Measurements from ENCODE around the gene PSMA3.
A peak's percentile ranks its signal among the peaks of the same experiment; 100 is the strongest.

The PSMA3 gene

DNA sequence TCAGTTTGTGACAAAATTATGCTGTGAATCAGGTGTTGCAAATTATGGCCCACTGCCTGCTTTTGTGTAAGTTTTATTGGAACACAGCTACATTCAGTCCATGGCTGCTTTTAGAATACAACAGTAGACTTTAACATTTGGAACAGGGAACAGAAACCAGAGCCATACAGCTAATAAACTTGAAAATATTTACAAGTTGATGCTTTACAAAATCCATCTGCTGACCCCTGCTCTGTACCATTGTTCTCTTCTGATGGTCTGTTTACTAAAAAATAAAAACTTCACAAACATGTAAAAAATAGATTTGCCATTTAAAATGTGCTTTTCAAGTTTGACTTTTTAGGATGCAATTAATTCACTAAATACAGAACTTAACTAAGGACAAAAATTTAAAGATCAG is 20.8 kb downstream of the PSMA3 start:
- H3K27ac ChIP-seq = no peak overlapping the region
- DNase-seq (ENCODE audit: low read depth, low spot score) = no peak

DNA sequence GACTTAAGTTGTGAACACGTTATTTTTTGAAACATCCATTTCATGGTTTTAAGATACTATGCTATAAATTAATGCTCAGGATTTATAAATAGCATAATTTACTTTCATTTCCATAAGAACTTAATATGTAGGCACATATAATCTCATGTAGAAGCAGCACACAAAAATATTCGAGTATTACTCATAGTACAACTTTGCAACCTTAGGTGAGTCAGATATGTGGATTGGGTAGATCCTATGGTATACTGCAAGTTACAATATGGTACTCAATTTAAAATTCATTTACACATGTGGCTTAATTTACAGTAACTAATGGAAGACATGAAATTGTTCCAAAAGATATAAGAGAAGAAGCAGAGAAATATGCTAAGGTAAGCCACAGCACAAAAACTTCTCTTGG is 26.0 kb downstream of the PSMA3 start:
- no peak overlapping the region for H3K27ac ChIP-seq

DNA sequence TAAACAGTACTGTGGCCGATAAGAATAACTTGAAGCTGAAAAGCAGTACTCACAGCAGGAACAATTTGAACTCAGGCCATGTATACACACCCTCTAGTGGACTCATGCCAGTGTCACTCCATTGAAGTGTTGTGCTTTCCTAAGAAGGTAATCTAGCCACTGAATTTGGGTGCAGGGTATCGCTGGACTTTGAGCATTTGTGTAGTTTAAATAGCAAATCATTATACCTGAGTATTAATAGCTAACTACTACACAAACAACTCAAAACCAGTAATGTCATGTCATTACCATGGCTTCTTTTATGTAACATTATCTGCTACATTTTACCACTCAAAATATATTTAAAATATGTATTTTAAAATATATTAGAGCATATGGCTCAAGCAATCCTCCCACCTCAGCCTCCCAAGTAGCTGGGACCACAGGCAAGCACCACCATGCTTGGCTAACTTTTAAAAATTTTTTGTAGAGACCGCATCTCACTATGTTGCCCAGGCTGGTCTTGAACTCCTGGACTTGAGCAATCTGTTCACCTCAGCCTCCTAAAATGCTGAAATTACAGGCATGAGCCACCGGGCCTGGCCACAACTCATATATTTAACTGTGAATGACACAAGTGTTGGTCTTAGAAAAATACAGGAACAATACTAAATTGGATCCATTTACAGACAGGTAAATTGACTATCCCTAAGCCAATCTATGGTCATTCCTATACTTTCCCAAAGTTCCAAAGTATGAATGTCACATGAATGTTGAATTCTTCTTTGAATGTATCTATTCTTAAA is 28.1 kb downstream of the PSMA3 start:
- no peak for DNase-seq (ENCODE audit: low read depth, low spot score)

More for the DNA sequence above, 26.0 kb downstream of the PSMA3 start:
- DNase-seq (ENCODE audit: low read depth, low spot score) = no peak

DNA sequence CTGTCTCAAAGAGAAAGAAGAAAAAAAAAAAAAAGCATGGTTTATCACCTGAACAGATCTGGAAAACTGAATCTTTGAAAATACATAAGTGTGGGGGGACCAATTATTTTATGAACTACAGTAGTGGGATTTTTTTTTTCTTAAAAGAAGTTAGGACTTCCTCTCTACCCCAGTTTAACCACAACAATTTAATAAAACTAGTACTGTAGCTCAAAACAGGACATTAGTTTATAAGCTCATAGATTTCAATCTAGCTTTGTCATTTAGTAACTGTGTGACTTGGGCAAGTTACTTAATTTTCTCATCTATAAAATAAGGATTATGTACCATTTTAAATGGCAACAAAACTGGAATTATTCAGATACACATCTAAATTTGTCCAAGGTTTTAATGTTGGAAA is 30.2 kb downstream of the PSMA3 start:
- no peak overlapping the region for H3K27ac ChIP-seq
- DNase-seq (ENCODE audit: low read depth, low spot score) = no peak

More for the DNA sequence above, 28.1 kb downstream of the PSMA3 start:
- no peak overlapping the region for H3K27ac ChIP-seq

DNA sequence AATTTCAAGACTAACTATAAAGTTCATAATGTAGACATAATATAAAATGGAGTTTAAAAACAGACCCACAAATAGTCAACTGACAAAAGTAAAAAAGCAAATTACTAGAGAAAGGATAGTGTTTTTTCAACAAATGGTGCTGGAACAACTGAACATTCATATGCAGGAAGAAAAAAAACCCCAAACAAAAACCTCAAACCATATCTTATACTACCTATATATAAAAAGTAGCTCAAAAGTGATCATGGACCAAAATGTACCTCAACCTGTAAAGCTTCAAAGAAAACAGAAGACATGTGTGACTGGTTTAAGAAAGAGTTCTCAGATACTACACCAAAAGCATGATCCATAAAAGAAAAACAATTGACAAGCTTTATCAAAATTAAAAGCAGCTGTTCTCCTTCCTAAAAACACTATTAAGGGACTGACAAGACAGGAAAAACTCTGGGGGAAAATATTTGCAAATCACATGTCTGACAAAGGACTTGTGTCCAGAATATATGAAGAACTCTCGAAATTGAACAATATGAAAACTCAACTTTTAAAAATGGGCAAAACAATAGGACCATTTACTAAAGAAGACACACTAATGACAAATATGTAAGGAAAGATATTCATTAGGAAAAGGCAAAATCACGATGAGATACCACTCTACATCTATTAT is 31.0 kb downstream of the PSMA3 start:
- no peak for DNase-seq (ENCODE audit: low read depth, low spot score)
- no peak overlapping the region for H3K27ac ChIP-seq

DNA sequence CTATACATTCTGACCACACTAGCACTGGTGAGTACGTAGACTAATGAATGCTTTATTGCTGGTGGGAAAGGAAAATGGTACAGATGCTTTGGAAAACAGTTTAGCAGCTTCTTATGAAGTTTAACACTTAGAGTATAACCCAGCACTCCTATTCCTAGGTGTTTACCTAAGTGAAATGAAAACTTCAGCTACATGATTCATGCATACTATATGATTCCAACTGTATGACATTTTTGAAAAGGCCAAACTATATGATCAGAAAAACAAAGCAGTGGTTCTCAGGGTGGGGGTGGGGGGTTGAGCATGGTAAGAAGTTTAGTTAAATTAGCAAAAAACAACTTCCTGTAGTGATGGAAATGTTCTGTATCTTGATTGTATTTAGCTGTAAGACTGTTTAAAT is 31.6 kb downstream of the PSMA3 start:
- DNase-seq (ENCODE audit: low read depth, low spot score) = no peak
- no peak overlapping the region for H3K27ac ChIP-seq

DNA sequence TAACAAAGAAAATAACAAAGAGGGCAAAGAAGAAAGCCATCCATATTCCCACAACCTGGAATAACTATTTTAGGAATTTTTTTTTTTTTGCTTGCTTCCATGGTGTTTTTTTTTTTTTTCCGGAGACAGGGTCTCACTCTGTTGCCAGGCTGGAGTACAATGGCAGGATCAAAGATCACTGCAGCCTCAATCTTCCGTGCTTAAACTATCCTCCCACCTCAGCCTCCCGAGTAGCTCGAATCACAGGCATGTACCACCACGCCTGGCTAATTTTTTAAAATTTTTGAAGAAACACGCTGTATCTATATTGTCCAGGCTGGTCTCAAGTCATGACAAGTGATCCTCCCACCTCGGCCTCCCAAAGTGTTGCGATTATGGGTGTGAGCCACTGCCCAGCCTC is 33.5 kb downstream of the PSMA3 start:
- DNase-seq (ENCODE audit: low read depth, low spot score) = no peak
- no peak overlapping the region for H3K27ac ChIP-seq

DNA sequence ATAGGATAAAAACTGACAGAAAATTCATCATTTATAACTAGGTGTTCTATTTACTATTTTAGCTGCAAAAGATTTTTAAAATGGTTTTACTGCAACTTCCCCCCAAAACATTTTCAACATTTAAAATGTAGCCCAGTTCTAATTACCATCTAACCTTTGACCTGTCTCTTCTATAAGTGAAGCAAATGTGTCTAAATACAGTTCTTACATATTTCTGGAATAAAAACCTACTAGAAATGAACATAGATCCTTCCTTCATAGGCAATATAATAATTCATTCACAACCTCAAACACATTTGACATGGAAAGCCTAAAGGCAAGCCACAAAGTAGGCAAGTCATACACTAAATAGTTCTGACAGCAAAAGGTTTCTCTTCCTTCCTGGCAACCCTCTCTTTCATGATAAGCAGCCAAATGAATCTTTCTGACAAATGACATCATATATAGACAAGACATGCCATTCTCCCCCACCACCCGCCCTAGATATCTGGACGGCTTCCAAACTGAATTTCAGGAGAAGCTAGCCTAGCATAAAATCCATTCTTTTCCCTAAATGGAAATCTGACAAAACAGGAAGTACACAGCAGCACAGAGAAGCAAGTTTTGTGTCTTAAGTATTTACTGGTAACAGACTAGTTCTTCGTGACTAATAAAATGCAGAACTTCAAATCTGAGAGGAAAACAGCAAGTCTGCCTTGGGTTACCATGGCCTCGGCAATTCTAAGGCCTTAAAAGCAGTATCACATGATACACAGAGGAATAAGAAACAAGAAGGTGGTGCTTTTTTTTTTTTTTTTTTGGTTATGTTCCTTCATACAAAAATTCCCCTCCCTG is 36.5 kb downstream of the PSMA3 start:
- DNase-seq (ENCODE audit: low read depth, low spot score) = peak; percentile 74
- peak overlapping the region; percentile 77 for H3K27ac ChIP-seq

DNA sequence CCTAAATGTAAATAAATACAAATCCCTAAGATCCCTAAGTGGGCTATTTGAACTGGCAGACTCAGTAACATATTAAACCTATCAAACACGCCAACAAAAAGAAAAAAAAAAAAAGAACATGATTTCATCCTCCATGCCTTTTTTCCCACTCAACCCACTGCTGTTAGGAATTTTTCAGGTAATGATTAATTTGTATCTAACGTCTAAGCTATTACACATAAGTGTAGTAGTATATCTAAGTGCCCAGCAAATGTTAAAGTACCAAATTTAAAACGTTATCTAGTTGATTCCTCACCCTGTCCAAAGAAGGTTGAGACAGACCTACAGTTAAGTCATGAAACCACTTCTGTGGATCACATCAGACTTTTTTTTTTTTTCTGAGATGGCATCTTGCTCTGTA is 37.3 kb downstream of the PSMA3 start:
- H3K27ac ChIP-seq = peak overlapping the region; percentile 77
- no peak for DNase-seq (ENCODE audit: low read depth, low spot score)

DNA sequence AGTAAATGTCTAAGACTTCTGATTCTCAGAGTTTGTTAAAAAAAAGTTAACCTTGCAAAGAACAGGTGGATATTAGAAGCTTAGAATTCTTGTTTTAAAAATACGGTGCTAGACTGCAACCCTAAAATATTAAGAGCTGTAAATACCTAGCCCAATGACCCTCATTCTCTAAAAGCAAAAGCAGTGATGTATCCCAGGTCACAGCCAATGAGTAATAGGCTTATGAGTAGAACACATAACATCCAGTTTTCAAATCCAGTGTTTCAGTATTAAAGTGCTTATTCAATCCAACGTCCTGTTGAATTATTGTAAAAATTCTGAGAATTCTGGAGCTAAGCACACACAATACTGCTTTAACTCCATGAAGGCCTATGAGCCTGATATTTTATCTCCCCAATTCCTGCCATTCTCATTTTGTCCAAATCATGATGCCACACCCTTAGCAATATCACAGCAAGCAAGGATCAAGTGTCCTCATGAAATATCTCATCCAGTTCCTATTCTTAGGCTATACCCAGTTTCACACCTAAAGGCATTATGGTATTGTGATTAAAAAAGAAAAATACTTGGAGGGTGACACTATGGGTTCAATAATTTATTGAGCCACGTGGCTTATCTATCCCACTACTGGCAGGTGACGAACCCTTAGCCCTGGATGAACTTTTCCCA is 38.4 kb downstream of the PSMA3 start:
- peak overlapping the region; percentile 77 for H3K27ac ChIP-seq
- DNase-seq (ENCODE audit: low read depth, low spot score) = no peak

DNA sequence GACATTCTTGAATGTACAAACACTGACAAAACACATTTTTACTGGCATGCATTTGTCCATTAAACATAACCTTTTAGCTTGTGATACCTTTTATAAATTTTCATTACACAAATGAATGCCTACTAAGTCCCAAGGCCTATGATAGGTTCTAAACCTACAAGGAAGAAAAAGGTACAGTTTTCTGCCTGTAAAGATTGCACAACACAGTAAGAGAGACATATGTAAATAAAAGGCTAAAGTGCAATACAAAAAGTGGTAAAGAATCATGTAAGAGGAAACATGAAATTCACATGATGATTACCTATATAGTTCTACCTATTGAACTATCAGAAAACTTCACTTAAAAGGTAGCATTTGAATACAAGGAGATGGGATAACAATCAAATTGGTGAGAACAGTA is 39.1 kb downstream of the PSMA3 start:
- no peak for DNase-seq (ENCODE audit: low read depth, low spot score)
- H3K27ac ChIP-seq = peak overlapping the region; percentile 77

DNA sequence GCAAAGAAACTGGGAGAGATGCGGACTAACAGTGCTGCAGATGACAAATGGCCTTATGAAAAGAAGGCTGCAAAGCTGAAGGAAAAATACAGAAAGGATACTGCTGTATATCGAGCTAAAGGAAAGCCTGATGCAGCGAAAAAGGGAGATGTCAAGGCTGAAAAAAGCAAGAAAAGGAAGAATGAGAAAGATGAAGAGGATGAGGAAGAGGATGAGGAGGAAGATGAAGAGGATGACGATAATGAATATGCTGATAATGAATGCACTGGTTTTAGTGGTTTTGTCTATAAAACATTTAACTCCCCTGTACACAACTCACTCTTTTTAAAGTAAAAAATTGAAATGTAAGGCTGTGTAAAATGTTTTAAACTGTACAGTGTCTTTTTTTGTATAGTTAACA is 40.5 kb downstream of the PSMA3 start:
- H3K27ac ChIP-seq = no peak overlapping the region
- no peak for DNase-seq (ENCODE audit: low read depth, low spot score)

DNA sequence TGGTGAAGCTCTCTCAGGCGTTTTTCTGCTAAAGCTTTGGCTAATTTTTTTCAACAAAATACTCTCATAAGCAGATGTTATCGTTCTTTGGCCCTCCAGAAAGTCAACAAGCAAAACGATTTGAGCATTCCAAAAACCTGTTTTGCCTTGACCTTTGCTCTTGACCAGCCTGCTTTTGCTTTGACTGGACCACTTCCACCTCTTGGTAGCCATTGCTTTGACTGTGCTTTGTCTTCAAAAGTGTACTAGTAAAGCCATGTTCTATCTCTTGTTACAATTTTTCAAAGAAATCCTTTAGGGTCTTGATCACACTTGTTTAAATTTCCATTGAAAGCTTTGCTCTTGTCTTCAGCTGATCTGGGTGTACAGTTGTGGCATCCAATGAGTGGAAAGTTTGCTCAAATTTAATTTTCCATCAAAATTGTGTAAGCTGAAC is 43.0 kb downstream of the PSMA3 start:
- H3K27ac ChIP-seq = no peak overlapping the region
- no peak for DNase-seq (ENCODE audit: low read depth, low spot score)

DNA sequence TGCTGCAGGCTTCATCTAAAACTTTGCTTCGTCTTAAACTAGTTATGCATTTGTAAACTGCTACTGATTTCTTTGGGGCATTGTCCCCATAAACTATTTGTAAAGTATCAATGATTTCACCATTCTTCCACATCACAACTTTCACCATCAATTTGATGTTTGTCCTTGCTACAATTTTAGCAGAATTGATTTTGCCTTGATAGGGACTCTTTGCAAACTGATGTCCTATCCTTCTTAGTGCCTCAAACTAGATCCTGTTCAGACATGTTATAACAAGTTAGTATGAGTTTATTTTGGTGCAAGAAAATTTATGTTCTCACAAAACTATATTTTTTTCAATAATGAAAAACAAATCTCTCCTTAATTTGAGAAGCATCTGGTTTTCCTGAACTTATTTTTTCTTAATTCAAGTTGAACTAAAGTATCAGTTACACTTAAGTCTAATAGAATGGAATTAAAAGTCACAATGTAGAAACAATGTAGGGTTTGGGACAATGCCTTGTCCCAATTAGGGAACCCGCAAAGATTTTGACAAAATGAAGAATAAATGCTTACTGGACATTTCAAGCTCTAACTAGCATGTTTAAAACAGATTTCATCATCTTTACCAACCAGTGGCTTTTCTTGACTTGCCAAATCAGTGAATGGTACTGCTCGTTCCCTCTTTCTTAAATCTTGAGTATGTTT is 43.6 kb downstream of the PSMA3 start:
- no peak for DNase-seq (ENCODE audit: low read depth, low spot score)
- H3K27ac ChIP-seq = peak overlapping the region; percentile 33

DNA sequence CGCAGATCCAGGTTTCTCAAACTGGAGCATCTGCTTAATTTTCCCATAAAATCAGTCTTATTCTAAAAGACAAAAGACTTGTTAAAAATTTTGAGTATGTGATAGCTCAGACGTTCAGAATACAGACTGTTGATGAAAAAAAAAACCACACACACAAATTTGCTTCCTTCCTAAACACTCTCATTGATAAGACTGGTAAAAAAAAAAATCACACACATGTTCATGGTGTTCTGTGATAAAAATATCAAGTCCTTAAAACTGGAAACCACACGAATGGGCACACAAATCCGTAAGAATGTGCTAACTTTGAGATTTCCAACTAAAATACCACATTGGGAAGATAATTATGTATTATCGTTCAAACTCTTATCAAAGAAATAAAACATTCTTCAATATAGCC is 47.0 kb downstream of the PSMA3 start:
- DNase-seq (ENCODE audit: low read depth, low spot score) = no peak
- H3K27ac ChIP-seq = no peak overlapping the region

DNA sequence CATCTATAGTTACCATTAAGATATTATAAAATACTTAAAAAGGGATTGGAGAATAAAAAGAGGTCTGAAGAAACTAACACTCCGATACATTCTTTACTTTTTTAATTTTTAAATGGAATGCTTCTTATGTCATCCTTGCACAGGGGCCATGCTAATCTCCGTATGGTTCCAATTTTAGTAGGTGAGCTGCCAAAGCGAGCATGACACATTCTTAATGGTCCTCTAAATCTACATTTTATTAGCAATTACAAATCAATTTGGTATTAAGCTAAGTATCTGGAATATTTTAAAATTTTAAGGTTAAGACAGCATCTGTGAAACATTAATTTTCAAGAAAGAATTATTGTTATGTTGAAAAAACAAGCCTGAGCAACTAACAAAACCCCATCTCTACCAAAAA is 47.5 kb downstream of the PSMA3 start:
- no peak overlapping the region for H3K27ac ChIP-seq
- DNase-seq (ENCODE audit: low read depth, low spot score) = no peak

DNA sequence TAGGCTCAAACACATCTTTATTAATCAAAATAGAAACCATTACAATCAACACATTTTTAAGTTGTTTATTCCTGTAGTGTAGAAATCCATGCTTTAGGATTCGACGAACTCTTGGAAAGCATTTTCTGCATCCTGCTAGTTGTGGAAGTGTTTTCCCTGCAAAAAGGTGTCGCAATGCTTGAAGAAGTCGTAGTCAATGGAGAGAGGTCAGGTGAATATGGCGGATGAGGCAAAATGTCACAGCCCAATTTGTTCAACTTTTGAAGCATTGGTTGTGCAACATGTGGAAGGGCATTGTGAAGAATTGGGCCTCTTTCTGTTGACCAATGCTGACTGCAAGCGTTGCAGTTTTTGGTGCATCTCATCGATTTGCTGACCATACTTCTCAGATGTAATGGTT is 49.6 kb downstream of the PSMA3 start:
- no peak overlapping the region for H3K27ac ChIP-seq
- DNase-seq (ENCODE audit: low read depth, low spot score) = no peak

DNA sequence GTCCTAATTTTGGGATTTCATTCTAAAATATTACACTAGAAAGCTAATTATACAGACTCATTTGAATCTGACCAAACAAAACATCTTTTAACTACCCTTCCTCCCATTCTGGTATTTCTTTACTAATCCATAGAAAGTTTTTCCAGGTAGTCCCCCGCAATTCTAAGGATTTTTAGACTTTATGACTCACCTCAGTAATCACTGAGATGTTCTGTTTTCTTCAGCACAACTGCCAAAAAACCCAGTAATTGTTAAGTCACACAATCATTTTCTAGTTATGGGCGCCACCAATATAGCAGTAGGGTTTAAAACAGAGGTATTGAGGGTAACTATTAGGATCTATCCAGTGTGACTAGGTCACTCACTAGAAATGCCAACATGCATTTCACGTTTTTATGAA is 52.1 kb downstream of the PSMA3 start:
- DNase-seq (ENCODE audit: low read depth, low spot score) = no peak
- H3K27ac ChIP-seq = peak overlapping the region; percentile 91

DNA sequence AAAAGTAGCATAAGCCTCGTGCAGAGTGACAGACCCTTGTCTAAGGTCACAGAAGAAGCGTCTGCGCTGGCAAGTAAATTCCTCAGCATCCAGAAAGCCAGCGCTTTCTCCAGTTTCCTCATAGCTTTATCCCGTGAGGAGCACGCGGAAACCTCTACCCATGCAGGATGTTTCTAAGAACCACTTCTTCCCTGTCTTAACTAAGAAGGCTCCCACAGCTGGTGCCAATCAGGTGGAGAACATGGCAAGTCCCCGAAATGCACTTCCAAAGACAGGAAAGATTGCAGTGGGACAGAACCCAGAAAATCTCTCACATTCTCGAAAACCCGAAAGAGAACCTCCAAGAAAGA is 52.7 kb downstream of the PSMA3 start:
- peak overlapping the region; percentile 91 for H3K27ac ChIP-seq
- no peak for DNase-seq (ENCODE audit: low read depth, low spot score)

Data from epithelial cell of prostate (primary cell).